Upper lobe of left lung (tissue), 4 donors: ENCODE measurements around the gene NUCKS1.

Experiments
- POLR2A ChIP-seq, 4 donors: fragments of 450-650 bp; IDR thresholded peaks; one replicate each; pipeline ENCODE4 v1.5.1; 2016 to 2017; ENCODE audit warnings: antibody characterized with exemption in 4 of 4, mild to moderate bottlenecking in 2 of 4
- POLR2AphosphoS5 ChIP-seq, 2 donors: sonication (generic); formaldehyde crosslinking; IDR thresholded peaks; one replicate each; pipeline ENCODE4 v1.5.1; 2017; ENCODE audit warnings: antibody characterized with exemption in 2 of 2
- TF ChIP-seq, protein P1 (sequence below), 6 experiments: fragments of 450-650 bp in 4 of 6; fragments of 200-600 bp in 2 of 6; sonication (generic) in 2 of 6; IDR thresholded peaks; one replicate each; pipeline ENCODE4 v1.5.1; 2016 to 2019; ENCODE audit warnings: antibody characterized with exemption in 6 of 6

DNA sequence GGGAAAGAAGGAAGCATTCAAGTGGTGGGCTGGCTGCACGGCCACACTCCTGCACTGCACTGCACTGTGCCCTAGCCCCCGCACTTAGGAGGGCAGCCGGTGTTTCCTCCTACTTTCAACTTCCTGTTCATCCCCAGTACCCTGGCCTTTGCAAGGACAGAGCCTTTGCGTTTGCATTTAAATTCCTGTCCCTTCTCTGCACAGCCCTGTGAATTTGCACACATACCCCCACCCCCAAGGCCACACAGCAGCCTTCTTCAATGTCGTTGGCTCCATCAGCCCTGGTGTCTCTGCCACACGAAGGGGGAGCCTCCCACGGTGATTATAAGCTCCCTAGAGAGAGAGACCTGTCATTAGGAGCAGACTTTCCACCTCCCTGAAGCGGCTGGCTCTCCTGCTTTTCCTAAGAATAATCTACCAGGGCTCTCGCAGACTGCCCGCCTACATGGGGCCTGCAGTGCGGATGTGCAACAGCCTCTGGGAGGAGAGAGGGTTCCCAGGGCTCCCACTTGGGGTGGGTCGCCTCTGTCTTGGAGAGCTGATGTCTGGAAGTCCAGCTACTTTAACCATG lies 56.5 kb downstream of the NUCKS1 start:
- TF ChIP-seq, protein P1, sequence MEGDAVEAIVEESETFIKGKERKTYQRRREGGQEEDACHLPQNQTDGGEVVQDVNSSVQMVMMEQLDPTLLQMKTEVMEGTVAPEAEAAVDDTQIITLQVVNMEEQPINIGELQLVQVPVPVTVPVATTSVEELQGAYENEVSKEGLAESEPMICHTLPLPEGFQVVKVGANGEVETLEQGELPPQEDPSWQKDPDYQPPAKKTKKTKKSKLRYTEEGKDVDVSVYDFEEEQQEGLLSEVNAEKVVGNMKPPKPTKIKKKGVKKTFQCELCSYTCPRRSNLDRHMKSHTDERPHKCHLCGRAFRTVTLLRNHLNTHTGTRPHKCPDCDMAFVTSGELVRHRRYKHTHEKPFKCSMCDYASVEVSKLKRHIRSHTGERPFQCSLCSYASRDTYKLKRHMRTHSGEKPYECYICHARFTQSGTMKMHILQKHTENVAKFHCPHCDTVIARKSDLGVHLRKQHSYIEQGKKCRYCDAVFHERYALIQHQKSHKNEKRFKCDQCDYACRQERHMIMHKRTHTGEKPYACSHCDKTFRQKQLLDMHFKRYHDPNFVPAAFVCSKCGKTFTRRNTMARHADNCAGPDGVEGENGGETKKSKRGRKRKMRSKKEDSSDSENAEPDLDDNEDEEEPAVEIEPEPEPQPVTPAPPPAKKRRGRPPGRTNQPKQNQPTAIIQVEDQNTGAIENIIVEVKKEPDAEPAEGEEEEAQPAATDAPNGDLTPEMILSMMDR (IDR thresholded peaks at IDR 0.05) = no peak
- TF ChIP-seq POLR2A (IDR thresholded peaks at IDR 0.05) (no peak), POLR2AphosphoS5 (IDR thresholded peaks at IDR 0.05) (no peak)
